ENCODE measurements around the gene TRMT61A.

The TRMT61A gene

DNA sequence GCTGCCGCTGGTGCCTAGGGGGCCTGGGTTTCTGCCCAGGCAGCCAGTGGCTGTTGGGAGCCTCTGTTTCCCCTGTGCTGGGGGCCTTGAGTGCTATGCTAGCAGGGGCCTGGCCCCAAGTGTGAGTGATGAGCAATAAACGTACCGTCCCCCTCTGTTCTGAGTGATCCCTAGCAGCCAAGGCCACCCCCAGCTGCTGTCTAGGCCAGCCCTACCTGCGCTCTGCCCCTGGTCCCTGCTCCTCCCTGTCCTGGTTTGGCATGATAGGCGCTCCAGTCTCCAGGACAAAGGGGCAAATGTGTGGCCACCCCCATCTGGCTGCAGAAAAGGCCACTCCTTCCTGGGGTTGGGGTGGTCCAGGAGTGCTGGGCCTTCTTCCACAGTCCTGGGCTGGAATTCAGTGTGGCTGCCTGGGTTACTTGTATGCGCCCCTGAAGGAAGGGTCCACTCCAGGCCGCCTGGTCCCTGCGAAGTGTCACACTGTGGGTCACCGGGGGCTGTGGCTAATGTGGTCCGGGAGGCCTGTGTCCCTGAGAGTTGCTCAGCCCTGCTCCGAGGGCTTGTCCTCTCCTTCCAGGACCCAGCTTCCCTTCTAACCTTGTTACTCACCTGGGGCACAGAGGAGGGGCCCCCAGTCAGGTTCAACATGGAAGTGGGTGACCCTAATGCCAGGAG lies 7.0 kb downstream of the TRMT61A start:
- DNase-seq (ENCODE audit: low read depth) = no peak

DNA sequence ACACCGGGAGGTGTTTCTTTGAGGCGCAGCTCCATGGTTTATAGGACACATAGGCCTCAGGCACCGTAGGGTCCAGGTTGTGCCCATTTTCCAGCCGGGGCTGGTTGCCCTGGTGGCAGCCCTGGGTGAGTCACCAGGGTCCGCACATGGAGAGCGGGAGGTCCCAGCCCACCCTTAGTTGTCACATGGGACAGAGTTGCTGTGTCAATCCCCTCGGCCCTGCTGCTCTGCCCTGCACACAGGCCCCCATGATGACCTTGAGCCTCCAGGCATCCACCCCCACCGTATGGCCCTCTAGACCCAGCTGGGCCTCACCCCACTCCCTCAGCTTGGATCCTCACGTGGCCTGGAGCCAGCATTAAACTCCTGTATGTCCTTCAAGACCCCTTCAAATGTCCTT lies 7.7 kb downstream of the TRMT61A start:
- no peak for DNase-seq (ENCODE audit: low read depth)

- no peak for DNase-seq (ENCODE audit: low read depth)
Observed at GRCh38 chr14:103537175-103537990, 8.4 kb downstream of the TRMT61A start.

DNA sequence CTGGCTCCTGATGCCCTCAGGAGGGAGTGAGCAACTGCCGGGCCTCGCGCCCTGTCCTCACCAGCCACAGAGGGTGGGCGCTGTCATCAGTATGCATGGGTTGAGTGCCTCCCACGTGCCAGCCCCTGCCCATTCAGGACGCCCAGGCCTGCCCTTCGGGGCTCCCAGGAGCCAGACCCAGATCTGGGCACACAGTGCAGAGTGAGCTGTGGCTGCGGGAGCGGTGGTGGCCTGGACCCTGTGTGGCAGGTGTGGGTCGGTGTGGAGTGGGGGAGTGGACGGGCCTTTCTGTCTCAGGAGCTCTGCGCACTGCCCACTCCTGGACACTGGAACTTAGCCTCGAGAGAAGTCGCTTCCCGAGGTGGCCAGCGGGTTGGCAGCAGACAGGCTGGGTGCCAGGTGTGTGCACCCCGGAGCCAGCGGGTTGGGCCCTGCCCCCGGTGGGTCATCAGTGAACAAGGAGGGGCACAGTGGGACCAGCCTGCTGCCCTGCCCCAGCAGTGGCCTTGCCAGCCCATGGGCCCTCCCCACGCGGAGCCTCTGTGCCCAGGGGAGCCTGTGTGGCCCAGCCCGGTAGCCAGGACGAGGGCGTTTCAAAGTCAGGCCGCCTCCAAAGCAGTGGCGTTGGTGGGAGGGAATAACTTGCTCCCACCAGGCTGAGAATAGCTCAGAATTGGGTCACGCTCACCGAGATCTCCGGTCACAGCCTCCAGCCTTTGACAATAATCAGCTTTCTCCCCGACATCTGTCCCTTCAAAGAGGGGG lies 9.5 kb downstream of the TRMT61A start:
- no peak for DNase-seq (ENCODE audit: low read depth)

- no peak for DNase-seq (ENCODE audit: low read depth)
Observed at GRCh38 chr14:103539056-103539825, 10.2 kb downstream of the TRMT61A start.

DNA sequence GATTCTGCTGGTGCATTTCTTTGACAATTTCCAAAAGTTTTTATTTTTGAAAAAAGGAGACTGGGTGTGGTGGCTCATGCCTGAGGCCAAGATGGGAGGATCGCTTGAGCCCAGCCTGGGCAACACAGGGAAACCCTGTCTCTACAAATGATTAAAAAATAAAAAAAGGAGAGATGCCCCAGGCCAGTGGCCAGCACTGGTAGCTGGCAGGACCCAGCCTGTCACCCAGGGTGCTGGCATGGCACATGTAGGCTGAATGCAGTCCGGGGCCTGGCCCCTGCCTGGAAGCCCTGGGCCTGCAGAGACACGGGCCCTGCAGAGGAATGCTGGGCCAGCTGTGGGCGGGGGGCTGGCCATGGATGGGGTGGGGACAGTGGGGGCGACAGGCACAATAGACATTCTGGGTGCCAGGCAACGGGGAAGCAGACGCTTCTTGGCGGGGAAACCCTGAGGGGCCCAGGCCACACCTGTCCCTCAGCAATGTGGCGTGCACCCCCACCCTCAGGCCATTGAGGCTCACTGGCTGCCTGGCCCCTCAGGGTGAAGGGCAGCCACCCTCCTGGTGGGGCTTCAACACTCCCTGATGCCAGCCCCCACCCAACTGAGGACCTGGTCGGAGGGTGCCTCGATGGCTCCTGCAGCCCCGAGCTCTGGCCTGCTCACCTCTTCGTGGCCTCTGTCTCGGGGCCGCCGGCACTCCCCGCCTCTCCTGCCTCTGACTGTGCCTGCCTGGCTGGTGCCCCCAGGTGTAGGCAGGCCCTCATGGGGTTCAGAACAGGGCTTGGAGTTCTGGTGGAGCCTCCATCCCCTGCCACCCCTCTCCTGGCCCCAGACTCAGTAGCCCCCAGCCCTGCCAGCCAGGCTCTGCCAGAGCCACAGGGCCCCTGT lies 12.1 kb downstream of the TRMT61A start:
- DNase-seq (ENCODE audit: low read depth) = no peak

GRCh38 chr14:103541709-103542604 lies 13.0 kb downstream of the TRMT61A start:
- no peak for DNase-seq (ENCODE audit: low read depth)

DNA sequence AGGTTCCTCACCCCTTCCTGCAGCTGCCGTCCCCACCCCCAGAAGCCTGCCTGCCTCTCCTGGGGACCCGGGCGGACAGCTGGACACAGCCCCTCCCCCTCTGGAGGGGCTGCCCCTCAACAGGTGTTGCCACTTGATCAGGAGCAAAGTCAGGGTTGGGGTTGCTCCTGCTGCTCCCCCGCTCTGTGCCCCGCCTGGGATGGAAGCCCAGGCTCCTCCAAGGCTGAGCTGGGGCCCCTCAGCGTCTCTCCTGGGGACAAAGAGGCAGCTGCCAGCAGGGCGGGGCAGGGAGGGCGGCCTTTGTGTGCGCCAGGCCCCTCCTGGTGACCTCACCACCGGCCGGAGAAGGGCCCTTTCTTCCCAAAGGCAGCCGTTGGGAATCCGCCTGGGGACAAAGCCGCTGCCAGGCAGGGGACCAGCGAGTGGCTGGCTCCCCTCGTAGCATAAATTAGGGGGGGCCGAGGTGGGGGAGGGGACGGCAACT lies 13.7 kb downstream of the TRMT61A start:
- DNase-seq (ENCODE audit: low read depth) = no peak

DNA sequence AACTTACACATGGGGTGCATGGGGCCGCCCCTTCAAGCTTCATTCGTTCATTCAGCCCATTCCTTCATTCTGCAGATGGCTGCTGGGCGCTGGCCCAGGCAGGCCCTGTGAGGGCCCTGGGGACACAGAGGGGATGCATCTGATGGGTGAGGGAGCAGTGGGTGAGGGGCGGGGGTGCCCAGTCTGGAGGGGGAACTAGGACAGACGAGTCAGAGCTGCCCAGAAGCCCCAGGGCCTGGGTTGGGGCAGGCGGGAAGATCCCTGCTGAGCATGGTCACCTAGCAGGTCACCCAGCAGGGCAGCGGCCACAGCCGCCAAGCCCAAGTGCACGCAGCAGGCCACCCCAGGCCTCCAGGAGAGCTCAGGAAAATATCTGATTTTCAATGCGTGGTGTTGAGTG lies 14.1 kb downstream of the TRMT61A start:
- no peak for DNase-seq (ENCODE audit: low read depth)

DNA sequence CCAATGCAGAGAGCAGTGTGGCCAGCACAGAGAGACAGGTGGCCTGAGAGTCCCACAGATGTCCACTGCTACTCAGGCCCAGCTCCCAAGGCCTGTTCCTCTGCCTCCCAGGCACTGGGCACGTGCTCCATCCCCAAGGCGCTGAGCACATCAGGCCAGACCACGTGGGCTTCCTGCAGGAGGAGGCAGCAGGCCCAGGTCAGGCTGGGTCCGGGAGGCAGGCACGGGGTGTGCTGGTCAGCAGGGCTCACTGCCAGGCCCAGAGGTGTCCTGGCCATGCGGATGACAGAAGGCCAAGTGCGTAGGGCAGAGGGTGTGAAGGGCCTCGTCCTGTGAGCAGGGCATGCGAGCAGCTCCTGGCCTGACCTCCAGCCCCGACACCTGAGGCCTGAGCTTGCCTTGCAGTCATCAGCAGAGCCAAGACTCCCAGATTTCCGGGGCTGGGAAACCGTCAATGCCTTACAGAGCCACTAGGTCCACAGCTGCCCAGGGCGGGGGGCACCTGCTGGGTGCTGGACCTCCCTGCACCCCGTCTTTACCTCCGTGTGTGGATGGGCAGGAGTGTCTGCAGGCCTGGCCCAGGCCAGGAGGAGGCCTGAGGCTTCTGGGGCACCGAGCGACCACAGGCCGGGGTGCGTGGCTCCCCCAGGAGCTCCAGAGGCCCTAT lies 14.9 kb downstream of the TRMT61A start:
- no peak for DNase-seq (ENCODE audit: low read depth)

DNA sequence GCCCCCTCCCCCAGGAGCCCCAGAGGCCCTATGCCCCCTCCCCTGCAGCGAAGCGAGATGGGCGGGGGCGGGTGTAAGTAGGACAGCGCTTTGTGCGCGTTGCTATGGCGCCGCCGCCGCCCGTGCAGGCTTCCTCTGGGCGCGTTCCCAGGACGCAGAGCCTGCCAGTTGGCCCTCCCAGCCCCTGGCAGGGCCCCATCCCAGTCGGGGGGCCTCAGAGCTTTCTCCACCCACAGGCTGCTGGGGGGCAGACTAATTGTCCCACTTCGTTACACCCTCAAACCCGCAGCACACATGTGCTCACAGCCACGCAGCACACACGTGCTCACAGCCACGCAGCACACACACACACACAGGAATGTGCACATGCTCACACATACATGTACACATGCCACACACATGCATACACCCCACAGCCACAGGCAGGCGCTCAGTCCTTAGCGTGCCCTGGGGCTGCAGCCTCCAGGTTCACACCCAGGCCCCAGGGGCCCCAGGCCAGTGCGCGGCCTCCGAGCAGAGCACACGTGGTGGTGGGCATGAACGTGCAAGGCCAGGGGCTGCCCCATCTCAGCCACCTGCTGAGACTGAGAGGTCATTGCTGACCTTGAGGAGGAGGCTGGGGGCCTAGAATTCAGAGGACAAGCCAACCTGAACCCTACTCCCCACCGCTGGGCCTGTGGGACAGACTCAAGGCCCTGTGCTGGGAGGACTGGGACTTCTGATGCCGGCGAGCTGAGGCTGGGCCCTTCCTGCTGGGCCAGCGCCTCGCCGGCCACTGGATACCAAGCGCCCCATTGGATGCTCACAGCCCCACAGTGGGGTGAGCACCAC lies 15.6 kb downstream of the TRMT61A start:
- DNase-seq (ENCODE audit: low read depth) = no peak

DNA sequence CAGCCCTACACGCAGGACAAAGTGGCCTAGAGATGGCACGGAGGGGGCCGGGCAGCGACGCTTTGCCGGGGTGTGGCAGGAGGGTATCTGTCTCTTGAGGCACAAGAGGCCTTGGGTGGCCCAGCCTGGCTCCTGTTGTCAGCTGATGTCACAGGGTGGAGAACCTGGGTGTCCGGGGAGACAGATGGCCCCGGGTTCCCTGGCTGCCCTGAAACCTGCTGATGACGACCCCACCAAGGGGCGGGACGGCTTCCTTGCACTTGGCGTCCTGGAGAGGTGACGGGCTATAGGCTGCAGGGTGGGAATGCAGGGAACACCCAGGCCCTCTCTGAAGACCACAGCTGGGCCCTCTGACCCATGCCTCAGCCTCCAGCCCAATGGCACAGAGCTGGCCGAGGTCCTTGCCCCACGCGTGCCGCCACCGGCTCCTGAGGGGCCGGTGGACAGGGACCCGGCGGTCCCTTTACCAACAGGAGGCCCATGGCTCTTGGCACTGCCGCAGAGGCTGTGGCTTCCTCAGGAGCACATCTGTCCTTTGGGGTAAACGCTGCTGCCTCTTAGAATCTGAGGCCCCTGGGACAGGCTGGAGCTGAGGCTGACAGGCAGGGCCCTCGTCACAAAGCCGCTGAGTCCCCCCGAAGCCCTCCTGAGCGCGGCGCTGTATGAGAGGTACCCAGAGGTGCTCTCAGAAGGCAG lies 16.4 kb downstream of the TRMT61A start:
- no peak for DNase-seq (ENCODE audit: low read depth)

DNA sequence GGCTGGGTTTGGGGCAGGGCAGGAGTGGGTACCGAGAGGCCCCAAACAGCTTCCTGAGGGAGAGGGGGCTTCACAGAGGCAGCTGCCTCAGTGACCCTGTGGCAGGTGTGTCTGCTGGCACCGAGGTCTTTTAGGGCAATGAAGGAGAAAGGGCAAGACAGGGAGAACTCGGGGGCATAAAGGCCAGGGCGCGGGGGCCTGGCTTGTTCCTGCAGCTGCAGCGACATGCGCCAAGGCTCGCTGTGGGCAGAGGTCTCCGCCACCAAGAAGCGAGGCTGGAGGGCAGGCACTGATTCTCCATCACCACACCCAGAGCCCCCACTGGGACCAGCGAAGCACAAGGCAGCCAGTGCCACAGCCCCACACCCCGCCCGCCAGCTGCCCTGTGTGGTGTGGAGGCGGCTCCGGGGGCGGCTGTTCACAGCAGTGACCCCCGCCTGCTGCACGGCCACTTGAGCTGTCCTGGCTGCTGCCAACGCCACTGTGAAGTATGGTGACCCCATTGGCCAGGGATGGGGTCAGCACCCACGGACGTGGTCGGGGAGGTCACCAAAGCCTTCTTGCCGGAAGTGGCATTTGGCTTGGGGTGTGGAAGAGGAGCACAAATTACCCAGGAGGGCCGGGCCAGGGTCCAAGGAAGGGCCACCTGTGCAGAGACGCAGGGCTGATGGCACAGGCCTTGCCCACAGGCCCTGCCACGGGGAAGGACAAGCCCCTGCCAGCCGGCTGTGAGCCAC lies 17.1 kb downstream of the TRMT61A start:
- DNase-seq (ENCODE audit: low read depth) = no peak

GRCh38 chr14:103546652-103547454 lies 17.9 kb downstream of the TRMT61A start:
- peak; percentile 57 for DNase-seq (ENCODE audit: low read depth)

GRCh38 chr14:103547455-103547940 lies 18.5 kb downstream of the TRMT61A start:
- no peak for DNase-seq (ENCODE audit: low read depth)

DNA sequence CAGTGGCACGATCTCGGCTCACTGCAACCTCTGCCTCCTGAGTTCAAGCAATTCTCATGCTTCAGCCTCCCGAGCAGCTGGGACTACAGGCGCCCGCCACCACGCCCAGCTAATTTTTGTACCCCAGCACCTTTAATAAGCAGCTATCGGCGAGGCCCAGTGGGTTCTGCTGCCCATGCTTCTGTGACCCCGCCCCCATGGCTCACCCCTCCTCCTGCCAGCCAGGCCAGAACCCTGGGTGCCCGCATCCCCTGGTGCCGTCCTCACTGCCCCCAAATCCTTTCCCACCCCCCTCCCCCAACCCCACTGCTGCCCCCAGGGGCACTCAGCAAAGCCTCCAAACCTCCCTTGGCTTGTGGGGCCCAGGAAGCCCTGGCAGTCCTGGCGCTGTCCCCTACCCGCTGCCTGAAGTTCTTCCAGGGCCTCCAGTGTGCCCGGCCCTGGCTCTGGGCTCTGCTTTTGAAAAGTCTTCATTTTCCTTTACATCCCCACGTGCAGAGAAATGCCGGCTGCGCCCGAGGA lies 19.0 kb downstream of the TRMT61A start:
- no peak for DNase-seq (ENCODE audit: low read depth)
